ENCODE results near the gene LDLRAD4.

The LDLRAD4 gene

GRCh38 chr18:13376841-13377351 is 158.3 kb downstream of the LDLRAD4 start:
- no peak for DNase-seq

- DNase-seq = no peak
Observed at GRCh38 chr18:13377496-13377895, 158.9 kb downstream of the LDLRAD4 start.

- DNase-seq = no peak
Observed at GRCh38 chr18:13378150-13378549, 159.6 kb downstream of the LDLRAD4 start.

GRCh38 chr18:13379062-13379865 is 160.7 kb downstream of the LDLRAD4 start:
- no peak for DNase-seq

GRCh38 chr18:13379930-13380690 is 161.6 kb downstream of the LDLRAD4 start:
- DNase-seq = no peak

- no peak for DNase-seq
Observed at GRCh38 chr18:13380691-13381070, 162.1 kb downstream of the LDLRAD4 start.

GRCh38 chr18:13381331-13381730 is 162.8 kb downstream of the LDLRAD4 start:
- DNase-seq = no peak

- DNase-seq = no peak
Observed at GRCh38 chr18:13381944-13382365, 163.4 kb downstream of the LDLRAD4 start.

- DNase-seq = no peak
Observed at GRCh38 chr18:13382366-13382953, 163.9 kb downstream of the LDLRAD4 start.

GRCh38 chr18:13382954-13383827 is 164.6 kb downstream of the LDLRAD4 start:
- DNase-seq = no peak

- no peak for DNase-seq
Observed at GRCh38 chr18:13386891-13387801, 168.6 kb downstream of the LDLRAD4 start.

- no peak for DNase-seq
Observed at GRCh38 chr18:13387855-13388548, 169.4 kb downstream of the LDLRAD4 start.

GRCh38 chr18:13388586-13389490 is 170.3 kb downstream of the LDLRAD4 start:
- no peak for DNase-seq

- no peak for DNase-seq
Observed at GRCh38 chr18:13389491-13390131, 171.1 kb downstream of the LDLRAD4 start.

- DNase-seq = no peak
Observed at GRCh38 chr18:13390196-13390595, 171.6 kb downstream of the LDLRAD4 start.

GRCh38 chr18:13390711-13391110 is 172.2 kb downstream of the LDLRAD4 start:
- no peak for DNase-seq

- no peak for DNase-seq
Observed at GRCh38 chr18:13392029-13392750, 173.6 kb downstream of the LDLRAD4 start.

GRCh38 chr18:13392899-13393298 is 174.3 kb downstream of the LDLRAD4 start:
- DNase-seq = no peak
